IPS-15b (cell line): ENCODE measurements around the gene HSF4.
A peak's percentile ranks its signal among the peaks of the same experiment; 100 is the strongest.

ENCODE experiments used
- H3K27me3 ChIP-seq: one replicate; pipeline ENCODE4 v1.6.1; 2013; ENCODE audit warnings: low read length; ENCODE audit not compliant: control insufficient read depth, insufficient read depth
- H3K36me3 ChIP-seq: one replicate; pipeline ENCODE4 v1.6.1; 2013; ENCODE audit warnings: low read length; ENCODE audit not compliant: control insufficient read depth, insufficient read depth
- H3K4me1 ChIP-seq: one replicate; pipeline ENCODE4 v1.6.1; 2013; ENCODE audit warnings: mild to moderate bottlenecking, low read length; ENCODE audit not compliant: control insufficient read depth, insufficient read depth
- H3K4me3 ChIP-seq: one replicate; pipeline ENCODE4 v1.5.1; 2013; ENCODE audit warnings: low read depth, low read length
- H3K9ac ChIP-seq: one replicate; pipeline ENCODE4 v1.6.1; 2013; ENCODE audit warnings: low read depth, mild to moderate bottlenecking, low read length
- H3K9me3 ChIP-seq: one replicate; pipeline ENCODE4 v1.6.1; 2013; ENCODE audit warnings: mild to moderate bottlenecking, low read length; ENCODE audit not compliant: control insufficient read depth, insufficient read depth

HSF4 gene

DNA sequence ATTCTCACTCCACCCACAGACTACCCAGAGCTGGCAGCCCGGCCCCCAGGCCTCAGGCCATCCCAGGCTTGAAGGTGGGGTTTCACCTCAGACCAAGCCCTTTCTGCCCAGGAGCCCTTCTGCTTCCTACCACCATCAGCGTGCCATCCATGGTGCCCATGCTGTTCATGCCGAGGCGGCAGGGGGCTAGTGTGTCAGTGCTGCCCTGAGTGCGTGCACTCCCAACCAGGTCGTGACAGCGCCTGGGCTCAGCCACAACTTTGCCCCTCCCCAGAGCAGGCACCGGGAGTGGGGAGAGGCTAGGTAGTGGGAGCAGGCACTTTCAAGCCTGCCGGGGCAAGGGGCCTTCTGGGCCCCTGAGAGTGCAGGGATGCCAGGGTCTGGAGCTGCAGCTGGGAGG lies 22.2 kb upstream of the HSF4 start:
- no peak overlapping the region for H3K9ac ChIP-seq
- H3K4me1 ChIP-seq = no peaks in the 10 kb centered on the region
- H3K9me3 ChIP-seq = no peaks in the 10 kb centered on the region
- no peaks in the 10 kb centered on the region for H3K27me3 ChIP-seq
- peaks cover 59% of the 10 kb centered on the region for H3K36me3 ChIP-seq
- no peak overlapping the region for H3K4me3 ChIP-seq

DNA sequence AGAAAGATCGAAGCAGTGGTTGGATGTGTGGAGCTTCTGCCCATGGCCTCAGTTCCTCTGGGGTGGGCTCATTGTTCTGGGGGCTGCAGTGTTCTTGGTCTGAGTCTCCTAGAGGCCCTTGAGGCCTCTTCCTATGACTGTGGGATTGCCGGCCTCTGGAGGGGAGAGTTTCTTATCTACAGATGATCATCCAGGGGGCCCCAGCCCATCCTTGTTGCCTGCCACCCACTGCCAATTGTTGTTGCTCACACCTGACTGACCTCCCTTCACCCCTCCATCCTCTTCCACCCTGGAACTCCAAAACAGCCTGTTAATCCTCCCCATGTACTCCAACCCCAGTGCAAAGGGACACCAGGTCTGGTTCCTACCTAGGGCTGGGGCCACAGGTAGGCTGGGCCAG lies 19.6 kb upstream of the HSF4 start:
- Histone ChIP-seq H3K4me1 (no peaks in the 10 kb centered on the region), H3K4me3 (no peak overlapping the region), H3K27me3 (no peaks in the 10 kb centered on the region), H3K9me3 (no peaks in the 10 kb centered on the region), H3K36me3 (peaks cover 67% of the 10 kb centered on the region), H3K9ac (no peak overlapping the region)

DNA sequence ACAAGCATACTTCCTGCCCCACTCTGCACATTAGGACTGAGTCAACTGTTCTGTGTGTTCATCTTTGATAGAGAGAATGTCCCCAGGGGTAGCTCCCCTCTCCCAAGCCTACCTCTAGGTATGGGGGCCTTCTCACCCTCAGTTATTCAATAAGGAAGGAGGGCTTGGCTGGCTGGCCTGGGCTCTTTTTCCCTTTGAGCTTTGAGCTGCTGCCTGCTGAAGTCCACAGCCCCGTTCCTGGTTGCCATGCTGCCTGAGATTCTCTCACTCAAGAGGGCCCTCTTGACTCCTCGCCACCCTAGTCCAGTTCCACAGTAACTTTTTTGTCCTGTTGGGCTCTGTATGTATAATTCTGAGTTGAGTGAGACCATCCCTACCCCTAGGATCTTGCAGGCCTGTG lies 18.8 kb upstream of the HSF4 start:
- Histone ChIP-seq H3K4me1 (no peaks in the 10 kb centered on the region), H3K9me3 (no peaks in the 10 kb centered on the region), H3K4me3 (no peak overlapping the region), H3K27me3 (no peaks in the 10 kb centered on the region), H3K9ac (no peak overlapping the region), H3K36me3 (peaks cover 63% of the 10 kb centered on the region)

DNA sequence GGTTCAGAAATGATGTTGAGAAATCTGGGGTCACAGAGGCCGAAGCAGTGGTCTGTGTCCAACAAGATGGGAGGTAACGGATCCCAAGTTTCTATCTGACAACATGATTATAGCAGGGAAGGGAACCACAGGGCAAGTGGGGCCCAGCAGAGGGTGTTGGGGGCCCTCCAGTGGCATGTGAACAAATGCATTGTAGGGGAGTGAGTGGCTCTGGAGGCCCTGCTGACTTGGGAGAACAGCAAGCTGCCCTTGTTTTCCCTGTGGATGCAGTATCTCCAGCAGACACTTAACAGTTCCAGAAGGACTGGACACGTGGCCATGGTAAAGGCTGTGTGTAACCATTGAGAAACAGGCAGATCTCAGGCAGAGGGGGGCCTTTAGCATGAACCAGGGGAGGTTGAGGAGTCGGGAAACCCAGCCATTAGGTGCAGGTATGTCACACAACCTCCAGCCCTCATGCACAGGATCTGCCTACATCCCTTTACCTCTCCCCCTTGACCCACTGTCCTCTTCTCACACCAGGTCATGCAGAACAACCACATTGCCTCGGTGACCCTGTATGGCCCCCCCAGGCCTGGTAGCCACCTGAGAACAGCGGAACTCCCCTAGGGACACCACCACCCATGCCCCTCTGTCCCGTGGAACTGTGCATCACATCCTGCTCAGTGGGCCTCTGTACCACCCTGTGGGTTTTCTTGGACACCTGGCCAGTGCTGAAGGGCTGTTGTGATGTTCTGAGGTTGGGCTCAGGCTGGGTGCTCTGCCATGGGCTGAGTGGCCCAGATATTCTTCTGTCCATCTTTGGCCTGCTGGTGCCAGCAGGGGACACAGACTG lies 17.8 kb upstream of the HSF4 start:
- Histone ChIP-seq H3K9ac (no peak overlapping the region), H3K9me3 (no peaks in the 10 kb centered on the region), H3K4me1 (no peaks in the 10 kb centered on the region), H3K4me3 (no peak overlapping the region), H3K27me3 (peaks cover 7% of the 10 kb centered on the region), H3K36me3 (peaks cover 56% of the 10 kb centered on the region)

DNA sequence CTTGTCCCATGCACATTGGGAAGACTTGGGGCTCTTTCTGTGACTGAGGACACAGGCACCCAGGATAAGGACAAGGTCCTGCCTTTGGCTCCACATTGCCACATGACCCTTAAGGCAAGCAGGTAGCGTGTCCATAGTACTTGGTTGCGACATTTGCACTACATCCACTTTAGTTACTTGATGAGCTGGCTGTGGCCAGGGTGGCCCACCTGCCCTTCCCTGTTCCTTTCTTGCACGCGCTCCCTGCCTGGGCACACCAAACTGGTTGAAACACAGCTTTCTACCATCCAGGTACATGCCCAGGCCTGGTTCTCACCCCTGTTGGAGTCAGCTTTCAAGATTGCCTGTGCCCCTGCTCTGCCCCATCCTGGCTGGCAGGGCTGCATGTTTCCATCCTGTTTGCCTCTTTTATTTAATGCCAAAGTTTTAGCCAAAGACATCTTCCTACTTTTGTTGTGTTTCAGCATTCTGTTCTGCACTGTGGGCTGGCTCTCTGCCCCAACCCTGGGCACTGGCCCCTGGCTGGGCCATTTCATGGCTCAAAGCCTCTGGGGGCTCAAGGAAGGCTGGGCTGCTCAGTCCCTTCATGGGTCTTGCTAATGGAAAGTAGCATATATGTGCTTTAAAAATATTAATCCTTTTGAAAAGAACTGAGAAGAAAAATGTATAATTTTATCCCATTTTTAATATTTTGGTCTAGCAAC lies 17.0 kb upstream of the HSF4 start:
- H3K9me3 ChIP-seq = no peaks in the 10 kb centered on the region
- no peak overlapping the region for H3K9ac ChIP-seq
- H3K36me3 ChIP-seq = peaks cover 53% of the 10 kb centered on the region
- no peak overlapping the region for H3K4me3 ChIP-seq
- no peaks in the 10 kb centered on the region for H3K4me1 ChIP-seq
- peaks cover 15% of the 10 kb centered on the region for H3K27me3 ChIP-seq

DNA sequence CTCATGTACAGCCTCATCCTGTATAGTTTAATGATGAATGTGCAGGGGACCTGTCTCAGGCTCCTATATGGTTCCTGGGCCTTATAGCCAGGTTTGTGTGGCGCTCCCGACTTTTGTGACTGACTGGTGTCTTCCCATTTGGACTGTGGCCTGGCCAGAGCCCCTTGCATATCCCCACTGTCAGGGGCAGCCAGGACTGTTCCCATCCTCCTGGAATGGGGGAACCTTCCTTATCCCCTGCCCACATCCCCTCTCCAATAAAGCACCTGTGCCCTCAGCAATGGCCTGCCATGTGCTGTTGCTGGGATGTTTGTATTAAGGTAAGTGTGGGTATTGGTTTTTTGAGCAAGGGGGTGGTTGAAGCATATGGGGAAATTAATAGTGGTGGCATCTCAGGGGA lies 16.3 kb upstream of the HSF4 start:
- peaks cover 46% of the 10 kb centered on the region for H3K36me3 ChIP-seq

DNA sequence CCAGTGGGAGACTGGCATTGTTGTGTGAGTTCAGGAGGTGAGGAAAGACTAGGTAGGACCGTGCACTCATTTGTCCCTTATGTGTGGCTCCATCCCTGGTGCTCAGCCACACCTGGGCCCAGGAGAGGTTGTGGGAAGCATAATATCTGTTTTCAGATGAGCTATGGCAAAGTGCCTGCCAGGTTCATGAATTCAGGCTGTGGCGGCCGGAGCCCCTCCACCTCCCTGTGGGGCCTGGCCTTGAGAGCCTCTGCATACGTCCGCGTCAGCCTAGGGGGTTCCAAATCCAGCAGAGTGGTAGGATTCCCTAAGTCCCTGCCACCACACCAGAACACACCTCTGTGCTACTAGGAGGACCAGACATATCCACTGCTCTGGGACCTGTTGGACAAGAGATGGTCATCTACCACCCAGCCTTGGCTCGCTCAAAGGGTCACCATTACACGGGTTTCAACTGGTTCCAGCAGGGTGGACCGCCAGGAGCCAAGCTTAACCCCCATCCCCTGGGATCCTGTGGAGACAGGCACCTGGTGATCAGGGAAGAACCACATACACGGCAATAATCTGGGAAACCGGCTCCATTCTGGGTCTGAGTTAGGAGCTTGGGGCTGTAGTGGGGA lies 15.8 kb upstream of the HSF4 start:
- H3K4me1 ChIP-seq = no peaks in the 10 kb centered on the region
- H3K9ac ChIP-seq = no peak overlapping the region
- H3K27me3 ChIP-seq = peaks cover 27% of the 10 kb centered on the region
- H3K36me3 ChIP-seq = peaks cover 42% of the 10 kb centered on the region
- H3K9me3 ChIP-seq = no peaks in the 10 kb centered on the region
- H3K4me3 ChIP-seq = peak overlapping the region; percentile 75

More for the DNA sequence above, 16.3 kb upstream of the HSF4 start:
- no peaks in the 10 kb centered on the region for H3K9me3 ChIP-seq
- no peak overlapping the region for H3K9ac ChIP-seq
- no peak overlapping the region for H3K4me3 ChIP-seq
- H3K27me3 ChIP-seq = peaks cover 22% of the 10 kb centered on the region
- H3K4me1 ChIP-seq = no peaks in the 10 kb centered on the region

DNA sequence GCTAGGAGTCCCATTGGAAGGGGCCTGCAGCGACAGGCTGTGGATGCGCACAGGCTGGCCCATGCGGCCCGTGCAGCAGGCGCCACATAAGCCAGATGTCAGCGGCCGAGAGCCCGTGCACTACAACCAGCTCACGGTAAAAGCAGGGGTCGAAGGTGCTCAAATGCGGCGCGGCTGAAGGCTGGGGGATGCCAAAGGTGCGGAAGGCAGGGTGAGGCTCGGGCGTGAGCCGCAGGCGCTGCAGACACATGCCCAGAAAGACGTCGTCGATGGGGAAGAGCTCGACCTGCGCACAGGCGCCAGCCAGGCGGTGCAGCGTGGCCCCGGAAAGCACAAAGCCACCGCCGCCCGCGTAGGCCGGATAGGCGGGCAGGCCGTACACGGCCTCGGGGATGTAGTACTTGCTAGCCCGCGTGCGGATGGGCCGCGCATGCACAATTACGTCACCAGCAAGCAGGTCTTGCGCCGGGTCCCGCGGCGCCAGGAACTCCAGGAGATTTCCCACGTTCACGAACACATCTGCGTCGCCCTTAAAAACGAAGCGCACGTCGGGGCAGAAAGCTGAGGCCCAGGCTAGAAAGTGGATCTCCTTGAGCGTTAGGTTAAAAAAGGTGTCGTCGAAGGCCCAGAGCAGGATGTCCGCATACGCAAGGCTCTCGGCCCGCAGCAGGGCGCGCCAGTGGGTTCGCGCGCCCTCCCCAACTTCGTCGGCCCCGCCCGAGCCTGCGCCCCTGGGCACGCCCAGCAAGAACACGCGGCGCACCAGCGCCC lies 15.1 kb upstream of the HSF4 start:
- Histone ChIP-seq H3K9ac (no peak overlapping the region), H3K4me1 (no peaks in the 10 kb centered on the region), H3K27me3 (peaks cover 34% of the 10 kb centered on the region), H3K36me3 (peaks cover 36% of the 10 kb centered on the region), H3K9me3 (no peaks in the 10 kb centered on the region), H3K4me3 (peak overlapping the region; percentile 75)

DNA sequence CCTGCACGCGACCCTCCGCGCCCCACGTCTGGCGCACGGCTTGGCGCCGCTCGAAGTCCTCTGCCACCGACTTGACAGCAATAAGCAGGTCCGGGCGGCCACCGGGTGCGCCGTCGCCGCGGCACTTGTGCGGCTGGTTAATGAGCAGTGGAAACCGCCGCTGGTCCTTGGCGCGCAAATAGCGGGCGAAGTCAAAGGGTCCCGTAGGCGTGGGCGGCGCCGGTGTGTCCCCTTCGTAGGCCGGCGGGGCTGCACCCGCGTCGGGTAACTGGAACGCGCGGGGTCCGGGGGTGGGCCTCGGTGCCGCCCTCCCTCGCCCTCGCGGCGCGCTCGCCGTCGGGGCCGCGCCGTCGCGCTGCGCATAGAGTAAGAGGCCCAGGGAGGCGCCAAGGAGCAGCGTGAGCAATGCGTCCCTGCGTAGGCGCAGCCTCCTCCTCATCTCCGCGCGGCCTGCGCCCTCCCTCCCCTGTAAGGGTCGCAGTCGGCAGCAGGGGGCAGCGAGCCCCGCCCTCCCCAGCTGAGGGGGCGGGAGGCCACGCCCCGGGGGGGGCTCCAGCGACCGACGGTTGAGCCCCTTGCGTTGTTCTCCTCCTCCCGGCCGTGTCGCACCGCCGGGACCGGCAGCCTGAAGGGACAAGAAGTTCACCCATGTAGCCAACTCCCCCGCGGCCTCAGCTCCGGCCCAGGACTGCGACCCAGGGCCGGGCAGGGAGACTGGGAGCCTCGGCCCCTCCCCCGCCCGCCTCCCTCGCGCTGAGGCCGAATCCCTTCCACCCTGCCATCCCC lies 14.3 kb upstream of the HSF4 start:
- Histone ChIP-seq H3K9me3 (no peaks in the 10 kb centered on the region), H3K4me3 (peak overlapping the region; percentile 75), H3K4me1 (no peaks in the 10 kb centered on the region), H3K36me3 (peaks cover 33% of the 10 kb centered on the region), H3K27me3 (peaks cover 40% of the 10 kb centered on the region), H3K9ac (no peak overlapping the region)

DNA sequence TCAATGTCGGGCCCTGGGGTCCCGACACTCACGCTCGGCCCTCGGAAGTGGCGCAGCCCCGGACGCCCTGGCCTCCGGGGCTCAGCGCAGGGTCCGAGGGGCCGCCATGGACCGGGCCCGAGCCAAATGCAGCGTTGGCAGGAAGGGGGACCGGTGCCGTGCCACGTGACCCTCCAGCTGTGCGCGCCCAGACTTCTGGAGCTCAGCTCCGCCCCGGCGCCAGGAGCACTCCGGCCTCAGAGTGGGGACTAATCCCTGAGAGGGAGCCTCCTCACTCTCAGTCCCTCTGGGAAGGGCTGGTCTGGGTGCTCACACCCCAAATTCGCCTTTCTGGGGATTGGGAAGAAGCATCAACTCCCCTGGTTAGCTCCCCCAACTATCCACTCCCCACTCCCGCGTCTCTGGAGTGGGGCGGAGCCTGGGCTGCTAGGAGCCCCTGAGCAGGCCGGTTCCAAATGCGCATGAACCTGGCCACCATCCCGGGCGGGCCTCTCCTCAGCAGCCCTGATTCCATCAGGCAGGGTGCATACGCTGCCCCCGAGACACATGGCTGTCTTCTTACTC lies 13.6 kb upstream of the HSF4 start, which contains the start of gene B3GNT9:
B3GNT9 (minus strand) TSS at position 166 of the 564 bp plus-strand sequence. CDS start 513 bp downstream, outside the sequence.
- peaks cover 26% of the 10 kb centered on the region for H3K36me3 ChIP-seq
- peaks cover 47% of the 10 kb centered on the region for H3K27me3 ChIP-seq
- peak within 1 kb of the TSS; percentile 75 for H3K4me3 ChIP-seq
- H3K9me3 ChIP-seq = no peaks in the 10 kb centered on the region
- no peaks in the 10 kb centered on the region for H3K4me1 ChIP-seq
- H3K9ac ChIP-seq = peak within 1 kb of the TSS; percentile 24
